Ammon's horn (tissue), 1 donor: ENCODE results near the gene CMIP.

Experiments
- DNase-seq: peaks from one replicate; pipeline ENCODE4 v3.0.0-alpha.2; 2016; ENCODE audit warnings: low spot score

CMIP gene

DNA sequence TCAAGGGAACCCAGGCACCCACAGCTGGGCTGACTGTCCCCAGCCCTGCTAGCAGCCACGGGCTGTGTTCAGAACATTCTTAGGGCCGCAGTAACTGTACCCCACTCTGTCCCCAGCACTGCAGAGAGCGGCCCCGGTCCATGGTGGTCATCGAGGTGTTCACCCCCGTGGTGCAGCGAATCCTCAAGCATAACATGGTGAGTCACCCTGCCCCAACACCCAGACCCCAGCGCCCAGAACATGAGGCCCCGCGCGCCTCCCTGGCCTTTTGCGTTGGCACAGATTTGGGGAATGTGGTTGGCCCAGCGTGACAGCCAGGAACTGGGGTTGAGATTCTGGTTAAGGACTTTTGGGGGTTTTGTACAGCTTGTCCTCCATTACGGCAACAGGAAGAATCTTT lies 219.5 kb downstream of the CMIP start:
- DNase-seq, result no peak

- DNase-seq, result no peak
Observed at GRCh38 chr16:81665588-81665987, 221.0 kb downstream of the CMIP start.

GRCh38 chr16:81666113-81666512 lies 221.5 kb downstream of the CMIP start:
- DNase-seq, result no peak

GRCh38 chr16:81668243-81669097 lies 223.9 kb downstream of the CMIP start:
- no peak for DNase-seq

GRCh38 chr16:81669473-81670350 lies 225.1 kb downstream of the CMIP start:
- no peak for DNase-seq

GRCh38 chr16:81671738-81672597 lies 227.4 kb downstream of the CMIP start:
- DNase-seq, result no peak

GRCh38 chr16:81673432-81673831 lies 228.8 kb downstream of the CMIP start:
- DNase-seq, result no peak

GRCh38 chr16:81675662-81676061 lies 231.1 kb downstream of the CMIP start:
- DNase-seq, result no peak

DNA sequence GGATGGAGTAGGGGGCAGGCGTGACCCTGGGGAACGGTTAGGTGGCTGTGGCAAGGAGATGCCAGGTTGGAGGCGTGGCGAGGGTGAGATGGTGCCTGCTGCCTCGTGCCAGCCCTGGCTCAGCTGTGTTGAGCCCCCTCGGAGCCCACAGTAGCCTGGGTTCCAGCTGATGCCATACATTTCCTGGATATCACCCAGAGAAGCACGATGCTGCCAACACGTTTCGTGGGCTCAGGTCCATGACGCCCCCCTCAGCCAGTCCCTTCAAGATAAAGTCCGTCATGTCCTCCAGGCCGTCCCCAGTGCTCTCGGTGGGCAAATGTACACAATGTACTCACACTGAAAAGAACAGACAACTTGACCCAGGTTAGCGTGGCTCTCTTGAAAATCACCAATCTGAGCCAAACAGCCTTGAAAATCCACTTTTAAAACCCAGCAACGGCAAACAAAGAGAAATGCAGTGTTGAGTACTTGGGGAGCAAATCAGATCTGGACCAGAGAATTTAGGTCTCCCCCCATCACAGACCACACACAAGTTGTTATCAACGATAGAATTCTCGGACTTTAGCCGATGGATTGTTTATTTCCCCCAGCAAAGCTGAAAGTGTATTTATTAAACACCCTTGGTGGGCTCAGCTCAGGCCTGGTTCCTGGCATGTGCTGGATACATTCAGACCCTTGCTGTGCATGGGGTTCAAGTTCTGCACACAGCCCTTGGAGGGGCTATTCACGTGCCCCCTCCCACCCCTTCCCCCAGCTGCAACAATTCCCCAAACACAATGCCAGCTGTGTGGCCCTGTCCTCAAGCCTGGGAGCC lies 231.7 kb downstream of the CMIP start:
- DNase-seq, result no peak

- no peak for DNase-seq
Observed at GRCh38 chr16:81676883-81677737, 232.5 kb downstream of the CMIP start.

- no peak for DNase-seq
Observed at GRCh38 chr16:81678326-81679095, 233.9 kb downstream of the CMIP start.

DNA sequence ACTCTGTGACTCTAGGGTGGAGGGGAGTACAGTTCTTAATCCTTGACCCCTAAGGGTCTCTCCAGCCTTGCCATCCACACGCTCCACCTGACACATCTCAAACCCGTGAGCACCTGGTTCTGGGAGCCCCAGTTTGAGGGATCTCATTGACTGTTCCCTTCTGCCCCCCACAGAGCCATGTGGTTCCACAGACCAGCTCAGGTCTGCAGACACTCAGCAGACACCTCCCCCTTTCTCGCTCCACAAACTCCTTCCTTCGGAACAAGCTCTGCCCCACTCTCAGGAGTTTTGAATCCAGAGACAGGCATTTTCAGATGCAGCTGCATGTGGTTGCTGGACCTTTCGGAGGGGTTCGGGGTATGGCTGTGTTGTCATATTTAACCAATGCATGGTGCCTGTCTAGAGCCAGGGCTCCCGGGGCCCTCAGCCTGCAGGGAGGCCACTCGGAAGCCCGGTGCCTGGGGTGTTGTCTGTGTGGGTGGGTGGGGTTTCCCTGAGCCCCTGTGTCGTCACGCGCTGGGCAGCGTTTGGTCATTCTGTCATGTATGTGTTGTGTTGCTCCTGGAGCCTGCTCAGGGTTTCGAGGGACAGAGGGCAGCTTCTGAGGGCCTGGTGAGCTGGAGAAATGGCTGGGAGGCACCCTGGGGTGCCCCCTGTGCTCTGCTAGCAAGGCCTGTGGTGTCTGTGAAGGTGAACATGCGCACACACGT lies 235.3 kb downstream of the CMIP start:
- DNase-seq, result no peak

DNA sequence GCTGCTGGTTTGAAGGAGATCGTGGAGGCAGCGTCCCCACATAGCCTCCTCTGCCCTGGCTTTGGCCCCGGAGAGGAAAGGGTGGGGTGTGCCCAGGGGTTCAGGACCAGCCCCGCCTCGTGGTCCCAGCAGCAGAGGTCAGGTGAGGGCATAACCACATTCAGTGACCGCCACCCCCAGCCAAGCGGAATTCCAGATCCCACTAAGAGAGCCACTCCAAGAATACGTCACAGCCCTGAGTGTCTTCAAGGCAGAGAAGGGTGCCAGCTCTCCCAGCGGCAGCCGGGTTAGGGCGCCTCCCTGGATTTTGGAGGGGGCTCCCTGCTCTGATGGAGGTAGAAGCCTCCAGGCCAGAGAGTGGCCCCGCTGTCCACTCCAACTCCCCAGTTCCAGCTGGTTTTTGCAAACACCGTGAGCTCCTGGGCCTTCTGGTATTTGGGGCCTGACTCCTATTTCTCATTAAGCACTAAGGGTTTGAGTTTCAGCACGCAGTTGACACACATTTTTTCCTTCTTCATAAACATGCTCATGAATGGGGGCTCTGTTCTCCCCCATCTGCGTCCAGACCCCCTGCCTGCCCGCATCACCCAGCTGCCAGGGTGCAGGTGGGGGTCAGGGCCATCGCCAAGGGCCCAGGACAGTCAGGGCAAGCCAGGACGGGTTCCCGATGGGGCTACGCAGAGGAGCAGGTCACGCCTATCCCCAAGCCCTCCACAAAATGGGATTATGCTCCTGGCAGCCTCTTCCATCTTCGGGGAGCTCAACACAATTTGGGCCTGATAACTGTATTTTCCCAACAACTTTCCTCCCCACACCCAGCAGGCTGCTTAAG lies 236.1 kb downstream of the CMIP start:
- no peak for DNase-seq

DNA sequence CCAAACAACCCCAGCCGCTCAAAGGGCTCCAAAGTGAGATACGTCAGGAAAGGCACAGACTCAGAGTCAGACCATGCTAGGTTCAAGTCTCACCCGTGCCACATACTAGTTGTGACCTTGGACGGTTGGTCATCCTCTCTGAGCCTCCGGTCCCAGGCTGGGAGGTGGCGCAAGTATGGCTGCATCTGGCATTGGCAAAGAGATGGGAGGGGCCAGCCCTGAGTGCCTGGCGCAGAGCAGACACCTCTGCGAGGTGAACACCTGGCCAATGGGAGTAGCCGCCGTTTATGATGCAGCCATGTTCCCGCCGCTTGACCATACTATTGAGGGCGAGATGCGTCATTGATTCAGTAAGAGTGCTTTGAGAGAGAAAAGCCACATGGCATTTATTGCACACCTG lies 236.7 kb downstream of the CMIP start:
- DNase-seq, result no peak

- DNase-seq, result no peak
Observed at GRCh38 chr16:81684242-81684837, 239.7 kb downstream of the CMIP start.

- no peak for DNase-seq
Observed at GRCh38 chr16:81684901-81685300, 240.3 kb downstream of the CMIP start.

- DNase-seq, result no peak
Observed at GRCh38 chr16:81686391-81687130, 242.0 kb downstream of the CMIP start.
